Neural cell (in vitro differentiated cells): ENCODE measurements around the gene LARGE1. TPM values are rescaled to one million over a fixed set of nuclear protein-coding genes. Genes with fewer than 3 reads are reported as not detected.
A peak's percentile ranks its signal among the peaks of the same experiment; 100 is the strongest.

Experiments used
- H2AFZ ChIP-seq: fragments of 200-600, 300-800 bp; sonication (generic), shearing (Covaris generic); 2 replicates; pipeline ENCODE4 v1.6.0; 2014; ENCODE audit warnings: low read depth, mild to moderate bottlenecking, antibody characterized with exemption, low read length, moderate library complexity
- H3F3A ChIP-seq: fragments of 200-600 bp; shearing (Covaris generic); 2 replicates; pipeline ENCODE4 v1.6.1; 2016; ENCODE audit warnings: mild to moderate bottlenecking, moderate library complexity, mixed read lengths, antibody characterized with exemption, low read length; ENCODE audit not compliant: insufficient read depth, poor library complexity, severe bottlenecking
- H3K27ac ChIP-seq: fragments of 200-600, 300-800 bp; sonication (generic), shearing (Covaris generic); 2 replicates; pipeline ENCODE4 v1.5.1; 2014; ENCODE audit warnings: mild to moderate bottlenecking, low read length, moderate library complexity
- H3K27me3 ChIP-seq: fragments of 300-800, 200-600 bp; sonication (generic), shearing (Covaris generic); 2 replicates; pipeline ENCODE4 v1.6.0; 2014; ENCODE audit warnings: mild to moderate bottlenecking, low read depth, low read length, moderate library complexity; ENCODE audit not compliant: insufficient read depth
- H3K36me3 ChIP-seq: fragments of 300-800, 200-600 bp; sonication (generic), shearing (Covaris generic); 2 replicates; pipeline ENCODE4 v1.5.1; 2014; ENCODE audit warnings: mild to moderate bottlenecking, antibody characterized with exemption, low read length, moderate library complexity; ENCODE audit not compliant: insufficient read depth
- H3K4me2 ChIP-seq: fragments of 300-800, 200-600 bp; sonication (generic), shearing (Covaris generic); 2 replicates; pipeline ENCODE4 v1.6.0; 2014; ENCODE audit warnings: mild to moderate bottlenecking, low read length
- H3K4me3 ChIP-seq: fragments of 300-800, 200-600 bp; sonication (generic), shearing (Covaris generic); 2 replicates; pipeline ENCODE4 v1.5.1; 2014; ENCODE audit warnings: mild to moderate bottlenecking, low read length, moderate library complexity
- H3K79me2 ChIP-seq: fragments of 200-600 bp; shearing (Covaris generic); replicated peaks from 2 replicates; pipeline ENCODE4 v1.6.0; 2014; ENCODE audit warnings: mild to moderate bottlenecking, low read length, moderate library complexity; ENCODE audit not compliant: insufficient read depth
- H3K9ac ChIP-seq: fragments of 300-800, 200-600 bp; sonication (generic), shearing (Covaris generic); 2 replicates; pipeline ENCODE4 v1.6.1; 2016; ENCODE audit warnings: mild to moderate bottlenecking, low read length, mixed read lengths
- H3K9me2 ChIP-seq: fragments of 200-600 bp; shearing (Covaris generic); 2 replicates; pipeline ENCODE4 v1.6.1; 2016; ENCODE audit warnings: mild to moderate bottlenecking, low read length, mixed read lengths; ENCODE audit not compliant: insufficient read depth
- H3K9me3 ChIP-seq: fragments of 200-600, 300-800 bp; sonication (generic), shearing (Covaris generic); 2 replicates; pipeline ENCODE4 v1.6.1; 2016; ENCODE audit warnings: mild to moderate bottlenecking, mixed run types, low read length, moderate library complexity, mixed read lengths
- H4K20me1 ChIP-seq: fragments of 200-600 bp; shearing (Covaris generic); 2 replicates; pipeline ENCODE4 v1.6.1; 2016; ENCODE audit warnings: mild to moderate bottlenecking, mixed run types; ENCODE audit not compliant: insufficient read depth
- CTCF ChIP-seq: fragments of 450-650 bp; IDR thresholded peaks from 2 replicates; pipeline ENCODE4 v1.5.1; 2014; ENCODE audit warnings: antibody characterized with exemption, mild to moderate bottlenecking, moderate library complexity; ENCODE audit not compliant: poor library complexity, severe bottlenecking
- EP300 ChIP-seq: fragments of 450-650 bp; conservative IDR thresholded peaks from 2 replicates; pipeline ENCODE4 v1.6.1; 2014; ENCODE audit warnings: antibody characterized with exemption, mild to moderate bottlenecking, moderate library complexity; ENCODE audit not compliant: poor library complexity, severe bottlenecking
- EZH2 ChIP-seq: fragments of 200-600, 300-800 bp; shearing (Covaris generic), sonication (generic); IDR thresholded peaks from 2 replicates; pipeline ENCODE4 v1.6.1; 2014; ENCODE audit warnings: antibody characterized with exemption, low read length, borderline replicate concordance, mild to moderate bottlenecking; ENCODE audit not compliant: insufficient read depth, poor library complexity, severe bottlenecking
- MXI1 ChIP-seq: fragments of 450-650 bp; conservative IDR thresholded peaks from 2 replicates; pipeline ENCODE4 v1.6.1; 2014; ENCODE audit warnings: antibody characterized with exemption, mild to moderate bottlenecking; ENCODE audit not compliant: poor library complexity, severe bottlenecking
- POLR2AphosphoS5 ChIP-seq: IDR thresholded peaks from 2 replicates; pipeline ENCODE4 v1.6.1; 2012
- RAD21 ChIP-seq: fragments of 450-650 bp; conservative IDR thresholded peaks from 2 replicates; pipeline ENCODE4 v1.6.1; 2014; ENCODE audit warnings: antibody characterized with exemption, mild to moderate bottlenecking, moderate library complexity
- REST ChIP-seq: IDR thresholded peaks from 2 replicates; pipeline ENCODE4 v1.6.1; 2012; ENCODE audit warnings: borderline replicate concordance
- SMC3 ChIP-seq: fragments of 450-650 bp; conservative IDR thresholded peaks from 2 replicates; pipeline ENCODE4 v1.6.1; 2014; ENCODE audit warnings: antibody characterized with exemption, mild to moderate bottlenecking, moderate library complexity; ENCODE audit not compliant: poor library complexity
- TAF1 ChIP-seq: IDR thresholded peaks from 2 replicates; pipeline ENCODE4 v1.6.1; 2012; ENCODE audit warnings: low read depth
- polyA plus RNA-seq: library from polyadenylated mRNA; depleted of rRNA; stranded (reverse); fragments of >200 nt; gene quantifications from 2 replicates; pipeline ENCODE4 v1.2.3, GENCODE V29; 2014

LARGE1 gene
- polyA plus RNA-seq, 1 donor from 2014 or later, result 27.5 TPM

- Histone ChIP-seq H3K9ac (peak overlapping the region; percentile 78), H3K9me2 (no peaks in the 10 kb centered on the region), H3K4me2 (peak overlapping the region; percentile 96), H3K9me3 (no peaks in the 10 kb centered on the region), H2AFZ (peak overlapping the region; percentile 84), H3K36me3 (no peaks in the 10 kb centered on the region), H3K4me3 (peak overlapping the region; percentile 81), H3K27ac (peak overlapping the region; percentile 78), H3F3A (no peaks in the 10 kb centered on the region), H3K79me2 (peaks cover 29% of the 10 kb centered on the region), H4K20me1 (peaks cover 8% of the 10 kb centered on the region), H3K27me3 (no peaks in the 10 kb centered on the region)
- TF ChIP-seq POLR2AphosphoS5 (peak; percentile 27), TAF1 (peak; percentile 19), REST (peak; percentile 25), MXI1 (peak; percentile 6), RAD21 (no peak)
Observed at GRCh38 chr22:33921525-33922348, 1.5 kb upstream of the LARGE1 start.

GRCh38 chr22:33920927-33921524, 750 bp upstream of the LARGE1 start:
- Histone ChIP-seq H3K4me2 (peak overlapping the region; percentile 50), H3K9me3 (no peaks in the 10 kb centered on the region), H3K79me2 (peaks cover 35% of the 10 kb centered on the region), H2AFZ (peak overlapping the region; percentile 84), H4K20me1 (peaks cover 8% of the 10 kb centered on the region), H3K27ac (peak overlapping the region; percentile 78), H3K9me2 (no peaks in the 10 kb centered on the region), H3K36me3 (no peaks in the 10 kb centered on the region), H3K9ac (peak overlapping the region; percentile 78), H3K27me3 (no peaks in the 10 kb centered on the region), H3F3A (no peaks in the 10 kb centered on the region), H3K4me3 (peak overlapping the region; percentile 81)
- no peak for TF ChIP-seq REST
- no peak for TF ChIP-seq CTCF
- peak; percentile 63 for TF ChIP-seq MXI1
- no peak for TF ChIP-seq EZH2
- no peak for TF ChIP-seq EP300
- peak; percentile 47 for TF ChIP-seq RAD21
- peak; percentile 66 for TF ChIP-seq SMC3
- TF ChIP-seq TAF1, result peak; percentile 87
- TF ChIP-seq POLR2AphosphoS5, result peak; percentile 75
